ENCODE measurements around the gene BCAP31. TPM values are rescaled to one million over a fixed set of nuclear protein-coding genes. Genes with fewer than 3 reads are reported as not detected.

Gene BCAP31
- total and polyA plus RNA-seq, 12 donors = 121 to 343 (median 271) TPM

DNA sequence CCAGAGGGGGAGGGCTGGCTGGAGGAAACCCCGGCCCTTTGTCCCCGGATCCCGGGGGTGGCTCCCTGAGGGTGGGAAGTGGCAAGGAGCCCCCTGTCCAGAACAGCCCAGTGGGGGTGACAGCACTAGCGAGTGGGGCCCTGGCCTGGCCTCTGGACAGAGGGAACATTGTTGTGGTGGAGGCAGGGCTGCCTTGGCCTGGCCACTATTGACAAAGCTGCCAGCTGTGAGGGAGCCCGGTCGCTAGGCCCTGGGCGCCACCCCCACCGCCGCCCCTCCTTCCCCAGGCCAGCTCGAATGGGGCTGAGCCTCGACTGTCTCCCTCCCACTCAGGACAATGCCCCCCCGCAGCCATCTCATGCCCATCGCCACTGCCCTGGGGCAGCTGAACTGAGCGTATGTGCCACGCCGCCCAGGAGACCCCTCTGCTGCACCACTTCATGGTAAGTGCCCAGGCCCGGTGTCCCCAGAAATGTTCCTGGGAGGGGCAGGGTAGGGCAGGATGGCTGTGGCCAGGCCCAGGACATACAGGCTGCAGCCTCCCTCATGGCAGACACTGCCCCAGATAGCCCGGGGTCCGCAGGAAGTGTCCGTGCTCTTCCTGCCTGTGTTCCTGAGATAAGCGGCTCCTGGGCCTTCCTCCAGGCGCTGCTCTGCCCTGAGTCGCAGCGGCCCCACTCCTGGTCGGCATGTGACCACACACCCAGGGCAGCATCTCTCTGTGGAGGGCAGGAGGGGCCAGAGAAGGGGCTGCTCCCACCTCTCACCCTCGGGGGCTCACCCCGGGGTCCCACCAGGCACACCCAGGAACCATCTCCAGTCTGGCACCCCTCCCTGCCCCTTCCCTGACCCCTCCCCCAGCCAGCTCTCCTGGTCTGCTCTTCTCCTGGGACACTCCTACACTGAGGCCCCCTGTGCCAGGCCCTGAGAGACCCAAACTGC, 41.2 kb upstream of the BCAP31 start:
- no peaks in the 10 kb centered on the region for H3K27me3 ChIP-seq
- no peaks in the 10 kb centered on the region for H3K36me3 ChIP-seq (replicated peaks in 1 of 2)
- DNase-seq = peak in 6 of 7 donors; percentile 32 to 69 (median 56)
- H3K4me1 ChIP-seq (replicated peaks in 1 of 2) = peaks cover 0 to 18% of the 10 kb centered on the region in 2 donors
- H3K4me3 ChIP-seq = peak overlapping the region in 1 of 4 donors; percentile 42
- intact Hi-C loops (cut with DNase I) = loop anchor here in 1 of 2 donors (5.0 kb wide), 1 partner anchor 192 kb away; no protein-coding TSS in a partner anchor
- peak overlapping the region; percentile 7 to 87 (median 75) for H3K27ac ChIP-seq
- H3K9me3 ChIP-seq (replicated peaks in 1 of 3) = no peaks in the 10 kb centered on the region
- TF ChIP-seq, protein P1, sequence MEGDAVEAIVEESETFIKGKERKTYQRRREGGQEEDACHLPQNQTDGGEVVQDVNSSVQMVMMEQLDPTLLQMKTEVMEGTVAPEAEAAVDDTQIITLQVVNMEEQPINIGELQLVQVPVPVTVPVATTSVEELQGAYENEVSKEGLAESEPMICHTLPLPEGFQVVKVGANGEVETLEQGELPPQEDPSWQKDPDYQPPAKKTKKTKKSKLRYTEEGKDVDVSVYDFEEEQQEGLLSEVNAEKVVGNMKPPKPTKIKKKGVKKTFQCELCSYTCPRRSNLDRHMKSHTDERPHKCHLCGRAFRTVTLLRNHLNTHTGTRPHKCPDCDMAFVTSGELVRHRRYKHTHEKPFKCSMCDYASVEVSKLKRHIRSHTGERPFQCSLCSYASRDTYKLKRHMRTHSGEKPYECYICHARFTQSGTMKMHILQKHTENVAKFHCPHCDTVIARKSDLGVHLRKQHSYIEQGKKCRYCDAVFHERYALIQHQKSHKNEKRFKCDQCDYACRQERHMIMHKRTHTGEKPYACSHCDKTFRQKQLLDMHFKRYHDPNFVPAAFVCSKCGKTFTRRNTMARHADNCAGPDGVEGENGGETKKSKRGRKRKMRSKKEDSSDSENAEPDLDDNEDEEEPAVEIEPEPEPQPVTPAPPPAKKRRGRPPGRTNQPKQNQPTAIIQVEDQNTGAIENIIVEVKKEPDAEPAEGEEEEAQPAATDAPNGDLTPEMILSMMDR (IDR thresholded peaks at IDR 0.05) = no peak
- peak in 1 of 2 donors; percentile 12 for TF ChIP-seq POLR2A (IDR thresholded peaks at IDR 0.05)
- 18 to 77% (median 54%) methylated on average over 13 to 27 of the region's 27 CpGs; no CpG with 5 or more reads in 1 of the 4 donors for WGBS, 4 donors

DNA sequence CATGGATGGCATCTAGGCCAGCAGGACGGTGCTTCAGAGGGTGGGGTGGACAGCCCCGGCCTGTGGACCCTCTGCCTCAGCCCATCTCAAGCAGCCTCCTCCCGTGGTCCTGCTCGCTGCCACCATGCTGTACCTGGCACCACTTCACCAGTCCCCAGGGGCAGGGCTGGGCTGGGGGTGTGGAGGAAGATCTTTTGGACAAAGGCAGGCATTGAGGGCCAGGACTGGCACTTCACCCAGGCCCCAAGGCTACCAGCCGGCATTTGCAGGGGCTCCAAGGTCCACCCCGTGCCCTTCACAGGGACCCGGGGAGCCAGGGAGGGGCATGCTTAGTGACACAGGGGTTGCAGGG, 40.6 kb upstream of the BCAP31 start:
- no peaks in the 10 kb centered on the region for H3K9me3 ChIP-seq (replicated peaks in 1 of 3)
- H3K27ac ChIP-seq = peak overlapping the region; percentile 7 to 87 (median 75)
- no peaks in the 10 kb centered on the region for H3K27me3 ChIP-seq
- peaks cover 0 to 18% of the 10 kb centered on the region in 2 donors for H3K4me1 ChIP-seq (replicated peaks in 1 of 2)
- intact Hi-C loops (cut with DNase I) = loop anchor here (5.0 kb wide), 1 partner anchor 193 kb away; no protein-coding TSS in a partner anchor
- no peak for TF ChIP-seq POLR2A (IDR thresholded peaks at IDR 0.05)
- TF ChIP-seq, protein P1 (IDR thresholded peaks at IDR 0.05) = no peak
- peak in 2 of 7 donors; percentile 13 to 17 for DNase-seq
- peak overlapping the region in 1 of 4 donors; percentile 42 for H3K4me3 ChIP-seq
- no peaks in the 10 kb centered on the region for H3K36me3 ChIP-seq (replicated peaks in 1 of 2)
- 51 to 77% (median 61%) methylated on average over 3 to 7 of the region's 7 CpGs; no CpG with 5 or more reads in 1 of the 4 donors for WGBS, 4 donors

DNA sequence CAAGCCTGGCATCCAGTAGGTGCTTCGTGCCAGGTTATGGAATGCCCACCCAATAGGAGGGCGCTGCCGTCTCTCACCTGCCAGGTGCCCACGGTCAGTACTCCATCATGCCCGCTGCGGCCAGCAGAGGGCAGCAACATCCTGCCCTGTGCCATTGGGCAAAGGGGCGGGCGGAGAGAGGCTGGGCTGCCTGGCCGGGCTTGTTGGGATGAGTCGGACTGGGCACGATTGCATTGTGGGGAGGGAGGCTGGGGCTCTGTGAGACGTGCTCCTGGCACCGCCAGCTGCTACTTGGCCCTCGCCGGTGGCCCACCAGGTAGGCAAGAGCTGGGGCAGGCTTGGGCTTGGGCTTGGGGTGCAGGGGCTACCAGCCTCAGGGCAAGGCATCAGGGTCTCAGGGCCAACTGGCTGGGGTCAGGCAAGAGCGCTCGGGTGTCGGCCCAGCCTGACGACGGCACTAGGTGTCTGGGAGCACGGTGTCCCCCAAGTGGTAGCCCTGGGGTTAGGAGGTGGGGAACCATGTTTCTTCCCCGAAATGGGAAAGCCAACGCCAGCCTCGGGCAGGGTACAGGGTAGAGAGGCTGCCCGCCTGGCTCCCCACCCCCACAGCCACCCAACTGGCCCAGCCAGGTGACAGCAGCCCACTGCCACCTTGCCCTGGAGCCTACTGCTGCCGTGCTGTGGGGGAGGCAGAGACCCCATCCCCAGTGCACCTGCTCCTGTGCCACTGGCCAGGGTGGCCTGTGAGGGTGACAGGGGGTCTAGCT, 40.0 kb upstream of the BCAP31 start, which contains the start of gene PLXNB3:
Gene PLXNB3 (plus strand): TSS at position 261 of the 767 bp plus-strand sequence. CDS start 1,287 bp downstream, outside the sequence.
- no peaks in the 10 kb centered on the region for H3K36me3 ChIP-seq (replicated peaks in 1 of 2)
- intact Hi-C loops (cut with DNase I) = loop anchor here in 1 of 2 donors (5.0 kb wide), 1 partner anchor 193 kb away; no protein-coding TSS in a partner anchor
- peaks cover 0 to 18% of the 10 kb centered on the region in 2 donors for H3K4me1 ChIP-seq (replicated peaks in 1 of 2)
- no peaks in the 10 kb centered on the region for H3K9me3 ChIP-seq (replicated peaks in 1 of 3)
- 16 to 36% (median 25%) methylated on average over 12 to 25 of the region's 26 CpGs; no CpG with 5 or more reads in 1 of the 4 donors for WGBS, 4 donors
- H3K27ac ChIP-seq = peak within 1 kb of the TSS; percentile 7 to 87 (median 75)
- no peaks in the 10 kb centered on the region for H3K27me3 ChIP-seq
- TF ChIP-seq, protein P1 (IDR thresholded peaks at IDR 0.05) = peak; percentile 61 to 91 (median 85)
- TF ChIP-seq POLR2A (IDR thresholded peaks at IDR 0.05) = peak in 1 of 2 donors; percentile 67
- peak within 1 kb of the TSS in 1 of 4 donors; percentile 42 for H3K4me3 ChIP-seq
- DNase-seq = peak; percentile 86 to 93 (median 90)

Data from adrenal gland (tissue), 12 donors.